HG03378 (cell line): ENCODE measurements around the gene CC2D2B.
"Not testable (repeated sequence)": the region's sequence is repeated elsewhere in the genome, so short reads cannot be mapped to it uniquely, and the experiment has no call there.

Source experiments
- ATAC-seq: cut with Tn5 transposase; IDR thresholded peaks from one replicate; pipeline ENCODE4 v1.9.1; 2021; ENCODE audit warnings: mild to moderate bottlenecking, moderate library complexity; ENCODE audit not compliant: unreplicated experiment

CC2D2B gene

GRCh38 chr10:95907456-95908253, at the start of gene CC2D2B:
Gene CC2D2B, plus strand, starts transcription at chr10:95907975. Its CDS starts 3,349 bp downstream, at chr10:95911324.
- ATAC-seq, result peak; percentile 72

GRCh38 chr10:95860166-95860940, 47.4 kb upstream of the CC2D2B start:
- ATAC-seq, result no peak

GRCh38 chr10:95861386-95861785, 46.4 kb upstream of the CC2D2B start:
- ATAC-seq, result no peak

- peak; percentile 84 for ATAC-seq
Measured at GRCh38 chr10:95864906-95865813, 42.6 kb upstream of the CC2D2B start.

- no peak for ATAC-seq
Measured at GRCh38 chr10:95865814-95866466, 41.8 kb upstream of the CC2D2B start.

DNA sequence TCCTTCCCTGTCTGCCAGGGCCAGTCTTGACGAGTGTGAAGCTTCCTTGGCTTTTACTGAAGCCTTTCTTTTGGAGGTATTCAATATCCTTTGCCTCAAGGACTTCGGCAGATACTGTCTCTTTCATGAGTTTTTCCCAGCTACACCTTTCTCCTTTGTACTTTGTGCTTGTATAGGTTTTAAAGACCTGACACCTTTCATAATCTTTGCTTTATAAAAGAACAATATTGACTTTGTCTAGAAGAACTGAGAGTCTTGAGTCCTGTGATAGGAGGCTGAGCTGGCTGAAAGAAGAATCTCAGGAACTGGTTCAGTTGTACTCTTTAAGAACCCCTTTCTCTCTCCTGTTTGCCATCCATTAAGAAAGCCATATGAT, 41.3 kb upstream of the CC2D2B start:
- no peak for ATAC-seq

DNA sequence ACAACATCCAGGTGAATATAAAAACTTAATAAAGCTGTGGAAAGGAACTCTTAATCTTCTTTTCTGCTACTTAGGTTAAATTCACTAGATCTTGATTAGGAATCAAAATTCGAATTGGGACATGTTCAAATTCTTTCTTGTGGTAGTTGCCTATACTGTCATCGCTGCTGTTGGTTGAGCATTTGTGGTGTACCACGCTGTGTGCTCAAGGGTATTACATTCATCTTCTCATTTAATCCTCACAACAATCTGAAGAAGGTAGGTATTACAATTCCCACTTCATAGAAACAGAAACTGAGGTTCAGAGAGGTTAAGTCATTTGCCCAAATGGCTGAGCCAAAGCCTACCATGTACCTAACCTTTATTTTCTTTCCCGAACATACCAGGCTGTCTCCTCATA, 39.9 kb upstream of the CC2D2B start:
- ATAC-seq, result no peak

DNA sequence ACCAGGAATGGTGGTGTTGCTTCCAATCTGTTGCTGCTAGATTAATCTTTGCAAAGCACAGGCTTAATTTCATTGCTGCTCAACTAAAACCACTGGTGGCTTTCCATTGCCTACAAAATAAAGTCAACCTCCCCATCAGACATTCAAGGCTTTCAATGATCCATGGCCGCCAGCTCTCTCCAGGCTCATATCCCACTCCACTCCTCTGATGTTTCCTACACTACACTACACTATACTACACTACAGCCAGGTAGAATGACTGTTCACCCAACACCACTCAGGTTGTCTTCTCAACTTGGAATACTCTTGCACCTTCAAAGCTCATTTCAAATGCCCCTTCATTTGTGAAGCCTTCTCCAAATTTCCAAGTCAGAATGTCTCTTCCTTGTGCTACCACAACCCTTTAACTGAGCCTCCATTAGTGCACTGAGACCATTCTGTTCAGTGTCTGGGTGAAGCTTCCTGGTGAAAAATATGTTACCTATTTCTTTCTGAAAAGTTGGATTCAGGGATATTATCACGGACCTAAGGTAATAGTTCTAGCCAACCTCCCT, 35.5 kb upstream of the CC2D2B start:
- ATAC-seq, result no peak

DNA sequence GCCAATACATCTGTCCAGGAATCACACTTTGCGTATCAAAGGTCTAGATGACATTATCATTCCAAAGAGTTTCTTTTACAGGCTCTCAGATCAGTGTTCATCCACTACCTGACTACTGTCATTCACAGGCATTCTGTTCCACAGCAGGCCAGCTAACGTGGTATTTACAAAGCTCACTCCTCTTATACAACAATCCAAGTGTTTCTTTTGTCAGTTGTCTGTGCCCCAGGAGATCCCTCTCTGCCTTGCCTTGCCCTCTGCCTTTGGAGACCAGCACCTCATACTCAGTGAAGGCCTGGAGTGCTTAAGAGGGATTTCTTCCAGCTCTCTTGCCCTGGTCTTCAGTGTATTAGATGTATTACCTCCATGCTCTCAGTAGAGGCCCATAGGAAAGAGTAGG, 34.6 kb upstream of the CC2D2B start:
- no peak for ATAC-seq

DNA sequence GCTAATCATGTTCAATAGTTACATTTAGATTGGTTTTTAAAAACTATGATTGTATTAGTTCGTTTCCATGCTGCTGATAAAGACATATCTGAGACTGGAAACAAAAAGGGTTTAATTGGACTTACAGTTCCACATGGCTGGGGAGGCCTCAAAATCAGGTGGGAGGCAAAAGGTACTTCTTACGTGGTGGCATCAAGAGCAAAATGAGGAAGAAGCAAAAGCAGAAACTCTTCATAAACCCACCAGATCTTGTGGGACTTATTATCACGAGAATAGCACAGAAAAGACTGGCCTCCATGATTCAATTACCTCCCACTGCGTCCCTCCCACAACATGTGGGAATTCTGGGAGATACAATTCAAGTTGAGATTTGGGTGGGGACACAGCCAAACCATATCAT, 34.1 kb upstream of the CC2D2B start:
- no peak for ATAC-seq

- ATAC-seq, result not testable (repeated sequence)
Measured at GRCh38 chr10:95874783-95875182, 33.0 kb upstream of the CC2D2B start.

DNA sequence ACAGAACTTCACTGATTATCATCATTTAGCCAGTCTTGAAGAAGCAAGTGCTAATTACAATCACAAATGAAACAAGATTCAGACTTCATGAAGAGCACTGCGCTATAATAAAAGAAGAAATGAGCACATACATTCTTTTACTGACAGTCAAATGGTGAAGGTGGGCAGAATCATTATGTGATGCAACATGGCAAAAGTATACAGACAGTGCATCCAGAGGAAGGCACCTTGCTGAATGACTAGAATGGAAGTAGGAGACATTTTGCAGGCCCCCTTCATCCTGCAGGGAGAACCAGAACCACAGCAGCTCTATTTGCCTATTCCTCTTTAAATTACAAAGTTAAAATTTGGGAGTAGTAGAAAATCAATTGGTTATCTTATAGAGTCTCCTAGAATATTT, 31.0 kb upstream of the CC2D2B start:
- no peak for ATAC-seq

- ATAC-seq, result no peak
Measured at GRCh38 chr10:95877881-95878280, 29.9 kb upstream of the CC2D2B start.

GRCh38 chr10:95880704-95881103, 27.1 kb upstream of the CC2D2B start:
- no peak for ATAC-seq

- no peak for ATAC-seq
Measured at GRCh38 chr10:95881316-95881715, 26.5 kb upstream of the CC2D2B start.

GRCh38 chr10:95889830-95890229, 17.9 kb upstream of the CC2D2B start:
- no peak for ATAC-seq

GRCh38 chr10:95896071-95896850, 11.5 kb upstream of the CC2D2B start:
- ATAC-seq, result no peak

DNA sequence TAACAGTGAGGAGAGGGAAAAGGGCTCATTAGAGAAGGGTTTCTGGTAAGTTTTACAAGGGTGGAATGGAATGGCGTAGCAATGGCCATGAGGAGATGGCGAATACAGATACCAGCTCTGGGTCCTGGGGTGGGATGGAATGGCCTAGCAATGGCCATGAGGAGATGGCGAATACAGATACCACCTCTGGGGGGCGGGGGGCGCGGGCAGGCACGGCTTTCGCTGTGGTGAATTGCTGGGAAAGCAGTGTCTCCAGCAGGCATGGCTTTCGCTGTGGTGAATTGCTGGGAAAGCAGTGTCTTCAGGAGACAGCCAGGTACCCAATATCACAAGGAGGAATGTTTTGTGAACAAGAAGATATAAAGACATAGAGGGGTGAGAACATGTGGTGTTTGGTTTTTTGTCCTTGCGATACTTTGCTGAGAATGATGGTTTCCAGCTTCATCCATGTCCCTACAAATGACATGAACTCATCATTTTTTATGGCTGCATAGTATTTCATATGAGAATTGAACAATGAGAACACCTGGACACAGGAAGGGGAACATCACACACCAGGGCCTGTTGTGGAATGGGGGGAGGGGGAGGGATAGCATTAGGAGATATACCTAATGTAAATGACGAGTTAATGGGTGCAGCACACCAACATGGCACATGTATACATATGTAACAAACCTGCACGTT, 1.7 kb upstream of the CC2D2B start:
- ATAC-seq, result not testable (repeated sequence)
